HepG2 (cell line): ENCODE results near the gene NACC2.

Experiments used
- ATRX ChIP-seq: sonication (generic); formaldehyde crosslinking; IDR thresholded peaks from 2 replicates; pipeline ENCODE4 v1.4.0; 2020; ENCODE audit warnings: missing genetic modification reagents, borderline replicate concordance
- ETV6 ChIP-seq: sonication (generic); formaldehyde crosslinking; conservative IDR thresholded peaks from 2 replicates; pipeline ENCODE4 v1.4.0; 2020; ENCODE audit warnings: missing genetic modification reagents
- EZH2 ChIP-seq: conservative IDR thresholded peaks from 2 replicates; pipeline ENCODE4 v1.6.1; 2012; ENCODE audit warnings: mild to moderate bottlenecking, low read depth, low read length, moderate library complexity
- FOXA1 ChIP-seq, 2 experiments: fragments of 450-650 bp in 1 of 2; sonication (generic) in 1 of 2; formaldehyde crosslinking in 1 of 2; IDR thresholded peaks; 2 replicates each; pipeline versions ENCODE4 v1.4.0 to v1.6.1; 2016 to 2020; ENCODE audit warnings: missing genetic modification reagents in 1 of 2
- IKZF1 ChIP-seq: fragments of 450-650 bp; IDR thresholded peaks from 2 replicates; pipeline ENCODE4 v1.7.1; 2016
- ISL2 ChIP-seq: sonication (generic); formaldehyde crosslinking; IDR thresholded peaks from 2 replicates; pipeline ENCODE4 v1.5.0; 2020; ENCODE audit warnings: missing genetic modification reagents
- POLR2AphosphoS5 ChIP-seq: IDR thresholded peaks from 2 replicates; pipeline ENCODE4 v1.6.1; 2012; ENCODE audit warnings: low read depth, low read length
- RBFOX2 ChIP-seq: fragments of 200-400 bp; formaldehyde crosslinking; IDR thresholded peaks from 2 replicates; pipeline ENCODE4 v1.6.1; 2017; ENCODE audit warnings: low read depth, mild to moderate bottlenecking, low read length
- RBM22 ChIP-seq: fragments of 200-400 bp; formaldehyde crosslinking; optimal IDR thresholded peaks from 2 replicates; pipeline ENCODE3; 2017; ENCODE audit warnings: mild to moderate bottlenecking, low read length, moderate library complexity
- SMC3 ChIP-seq: IDR thresholded peaks from 2 replicates; pipeline ENCODE4 v1.6.1; 2011; ENCODE audit warnings: low read length, improper control_type of control experiment
- TF ChIP-seq, protein P1 (sequence below): sonication (generic); formaldehyde crosslinking; IDR thresholded peaks from 2 replicates; pipeline ENCODE4 v1.8.1; 2022; ENCODE audit warnings: low read depth, mild to moderate bottlenecking, missing genetic modification reagents
- TF ChIP-seq, protein P2 (sequence below): sonication (generic); formaldehyde crosslinking; IDR thresholded peaks from 2 replicates; pipeline ENCODE4 v1.5.0; 2020; ENCODE audit warnings: mild to moderate bottlenecking, missing genetic modification reagents, moderate library complexity
- TF ChIP-seq, protein P3 (sequence below), 2 experiments: fragments of 450-650 bp in 1 of 2; sonication (generic) in 1 of 2; formaldehyde crosslinking in 1 of 2; IDR thresholded peaks; 2 replicates each; pipeline versions ENCODE4 v1.6.1 to v1.8.0; 2016 to 2022; ENCODE audit warnings: antibody characterized with exemption in 1 of 2, mild to moderate bottlenecking in 1 of 2, missing genetic modification reagents in 1 of 2

DNA sequence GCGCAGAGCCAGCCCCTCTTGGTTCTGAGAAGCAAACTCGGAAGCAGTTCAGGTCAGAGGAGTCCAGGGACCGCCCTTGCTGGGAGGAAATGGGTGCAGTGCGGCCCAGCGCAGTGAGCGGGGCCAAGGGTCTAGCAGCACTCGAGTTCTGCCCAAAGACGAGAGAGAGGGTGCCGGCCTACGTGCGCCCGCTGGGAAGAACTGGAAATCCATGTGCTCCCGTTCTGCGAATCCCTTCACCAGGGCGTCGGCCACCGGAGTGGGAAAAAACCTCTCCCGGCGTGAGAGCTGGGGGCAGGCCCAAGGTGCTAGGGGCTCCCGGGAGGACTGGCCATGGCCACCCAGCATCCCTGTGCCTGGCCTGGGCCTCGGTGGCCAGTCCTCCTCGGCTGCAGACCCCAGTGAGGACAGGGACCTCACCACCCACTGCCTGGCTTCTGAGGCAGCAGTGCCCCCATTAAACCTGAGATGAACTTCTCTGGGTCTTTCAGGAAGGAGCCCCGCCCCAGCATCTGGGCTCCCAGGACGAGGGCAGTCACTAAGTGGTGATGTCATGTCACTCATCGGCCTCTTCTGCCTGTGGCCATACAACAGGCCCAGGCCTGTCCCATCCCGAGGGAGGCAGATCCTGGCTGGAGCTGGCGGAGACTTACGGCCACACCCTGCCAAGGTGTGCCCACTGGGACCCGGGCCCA, 13.0 kb upstream of the NACC2 start:
- TF ChIP-seq ATRX (CRISPR knock-in tag) (no peak), EZH2 (no peak), POLR2AphosphoS5 (no peak), ISL2 (CRISPR knock-in tag) (no peak), IKZF1 (no peak), ETV6 (no peak), RBM22 (no peak), SMC3 (no peak), FOXA1 (IDR thresholded peaks at IDR 0.05) (no peak), FOXA1 (CRISPR knock-in tag; IDR thresholded peaks at IDR 0.05) (no peak), RBFOX2 (no peak)
- TF ChIP-seq, protein P1, sequence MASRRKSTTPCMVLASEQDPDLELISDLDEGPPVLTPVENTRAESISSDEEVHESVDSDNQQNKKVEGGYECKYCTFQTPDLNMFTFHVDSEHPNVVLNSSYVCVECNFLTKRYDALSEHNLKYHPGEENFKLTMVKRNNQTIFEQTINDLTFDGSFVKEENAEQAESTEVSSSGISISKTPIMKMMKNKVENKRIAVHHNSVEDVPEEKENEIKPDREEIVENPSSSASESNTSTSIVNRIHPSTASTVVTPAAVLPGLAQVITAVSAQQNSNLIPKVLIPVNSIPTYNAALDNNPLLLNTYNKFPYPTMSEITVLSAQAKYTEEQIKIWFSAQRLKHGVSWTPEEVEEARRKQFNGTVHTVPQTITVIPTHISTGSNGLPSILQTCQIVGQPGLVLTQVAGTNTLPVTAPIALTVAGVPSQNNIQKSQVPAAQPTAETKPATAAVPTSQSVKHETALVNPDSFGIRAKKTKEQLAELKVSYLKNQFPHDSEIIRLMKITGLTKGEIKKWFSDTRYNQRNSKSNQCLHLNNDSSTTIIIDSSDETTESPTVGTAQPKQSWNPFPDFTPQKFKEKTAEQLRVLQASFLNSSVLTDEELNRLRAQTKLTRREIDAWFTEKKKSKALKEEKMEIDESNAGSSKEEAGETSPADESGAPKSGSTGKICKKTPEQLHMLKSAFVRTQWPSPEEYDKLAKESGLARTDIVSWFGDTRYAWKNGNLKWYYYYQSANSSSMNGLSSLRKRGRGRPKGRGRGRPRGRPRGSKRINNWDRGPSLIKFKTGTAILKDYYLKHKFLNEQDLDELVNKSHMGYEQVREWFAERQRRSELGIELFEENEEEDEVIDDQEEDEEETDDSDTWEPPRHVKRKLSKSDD = no peak
- TF ChIP-seq, protein P2, sequence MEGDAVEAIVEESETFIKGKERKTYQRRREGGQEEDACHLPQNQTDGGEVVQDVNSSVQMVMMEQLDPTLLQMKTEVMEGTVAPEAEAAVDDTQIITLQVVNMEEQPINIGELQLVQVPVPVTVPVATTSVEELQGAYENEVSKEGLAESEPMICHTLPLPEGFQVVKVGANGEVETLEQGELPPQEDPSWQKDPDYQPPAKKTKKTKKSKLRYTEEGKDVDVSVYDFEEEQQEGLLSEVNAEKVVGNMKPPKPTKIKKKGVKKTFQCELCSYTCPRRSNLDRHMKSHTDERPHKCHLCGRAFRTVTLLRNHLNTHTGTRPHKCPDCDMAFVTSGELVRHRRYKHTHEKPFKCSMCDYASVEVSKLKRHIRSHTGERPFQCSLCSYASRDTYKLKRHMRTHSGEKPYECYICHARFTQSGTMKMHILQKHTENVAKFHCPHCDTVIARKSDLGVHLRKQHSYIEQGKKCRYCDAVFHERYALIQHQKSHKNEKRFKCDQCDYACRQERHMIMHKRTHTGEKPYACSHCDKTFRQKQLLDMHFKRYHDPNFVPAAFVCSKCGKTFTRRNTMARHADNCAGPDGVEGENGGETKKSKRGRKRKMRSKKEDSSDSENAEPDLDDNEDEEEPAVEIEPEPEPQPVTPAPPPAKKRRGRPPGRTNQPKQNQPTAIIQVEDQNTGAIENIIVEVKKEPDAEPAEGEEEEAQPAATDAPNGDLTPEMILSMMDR = no peak
- TF ChIP-seq, protein P3, sequence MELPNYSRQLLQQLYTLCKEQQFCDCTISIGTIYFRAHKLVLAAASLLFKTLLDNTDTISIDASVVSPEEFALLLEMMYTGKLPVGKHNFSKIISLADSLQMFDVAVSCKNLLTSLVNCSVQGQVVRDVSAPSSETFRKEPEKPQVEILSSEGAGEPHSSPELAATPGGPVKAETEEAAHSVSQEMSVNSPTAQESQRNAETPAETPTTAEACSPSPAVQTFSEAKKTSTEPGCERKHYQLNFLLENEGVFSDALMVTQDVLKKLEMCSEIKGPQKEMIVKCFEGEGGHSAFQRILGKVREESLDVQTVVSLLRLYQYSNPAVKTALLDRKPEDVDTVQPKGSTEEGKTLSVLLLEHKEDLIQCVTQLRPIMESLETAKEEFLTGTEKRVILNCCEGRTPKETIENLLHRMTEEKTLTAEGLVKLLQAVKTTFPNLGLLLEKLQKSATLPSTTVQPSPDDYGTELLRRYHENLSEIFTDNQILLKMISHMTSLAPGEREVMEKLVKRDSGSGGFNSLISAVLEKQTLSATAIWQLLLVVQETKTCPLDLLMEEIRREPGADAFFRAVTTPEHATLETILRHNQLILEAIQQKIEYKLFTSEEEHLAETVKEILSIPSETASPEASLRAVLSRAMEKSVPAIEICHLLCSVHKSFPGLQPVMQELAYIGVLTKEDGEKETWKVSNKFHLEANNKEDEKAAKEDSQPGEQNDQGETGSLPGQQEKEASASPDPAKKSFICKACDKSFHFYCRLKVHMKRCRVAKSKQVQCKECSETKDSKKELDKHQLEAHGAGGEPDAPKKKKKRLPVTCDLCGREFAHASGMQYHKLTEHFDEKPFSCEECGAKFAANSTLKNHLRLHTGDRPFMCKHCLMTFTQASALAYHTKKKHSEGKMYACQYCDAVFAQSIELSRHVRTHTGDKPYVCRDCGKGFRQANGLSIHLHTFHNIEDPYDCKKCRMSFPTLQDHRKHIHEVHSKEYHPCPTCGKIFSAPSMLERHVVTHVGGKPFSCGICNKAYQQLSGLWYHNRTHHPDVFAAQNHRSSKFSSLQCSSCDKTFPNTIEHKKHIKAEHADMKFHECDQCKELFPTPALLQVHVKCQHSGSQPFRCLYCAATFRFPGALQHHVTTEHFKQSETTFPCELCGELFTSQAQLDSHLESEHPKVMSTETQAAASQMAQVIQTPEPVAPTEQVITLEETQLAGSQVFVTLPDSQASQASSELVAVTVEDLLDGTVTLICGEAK (IDR thresholded peaks at IDR 0.05) = no peak
- TF ChIP-seq, protein P3 (CRISPR knock-in tag; IDR thresholded peaks at IDR 0.05) = no peak
